Lower lobe of right lung (tissue), 2 donors: Measurements from ENCODE around the gene TMEM108. TPM values are rescaled to one million over a fixed set of nuclear protein-coding genes. Genes with fewer than 3 reads are reported as not detected.

Experiments
- ATAC-seq, 2 donors: fragments of 200-7000 bp; cut with Tn5 transposase; one replicate each; pipeline ENCODE4 v1.9.1; 2020 to 2022; ENCODE audit warnings: mild to moderate bottlenecking in 2 of 2, moderate library complexity in 2 of 2
- DNase-seq: peaks from one replicate; pipeline ENCODE4 v3.0.0-alpha.2; 2020
- H3K27ac ChIP-seq: fragments of 200-600 bp; one replicate; pipeline ENCODE4 v1.8.0; 2022
- H3K27me3 ChIP-seq: fragments of 200-600 bp; one replicate; pipeline ENCODE4 v1.8.0; 2022; ENCODE audit warnings: low read depth
- H3K36me3 ChIP-seq: fragments of 200-600 bp; one replicate; pipeline ENCODE4 v1.8.0; 2022; ENCODE audit warnings: mild to moderate bottlenecking
- H3K4me1 ChIP-seq: fragments of 200-600 bp; one replicate; pipeline ENCODE4 v1.8.0; 2022
- H3K4me3 ChIP-seq: fragments of 200-600 bp; one replicate; pipeline ENCODE4 v1.8.0; 2022; ENCODE audit warnings: mild to moderate bottlenecking
- H3K9me3 ChIP-seq: fragments of 200-600 bp; one replicate; pipeline ENCODE4 v1.8.0; 2022
- CTCF ChIP-seq: fragments of 200-600 bp; IDR thresholded peaks from one replicate; pipeline ENCODE4 v1.8.0; 2022; ENCODE audit warnings: antibody characterized with exemption, mild to moderate bottlenecking
- intact Hi-C: fragments of 100-400 bp; cut with DNase I; formaldehyde crosslinking; loops from one replicate; pipeline ENCODE4 v1.11.0; 2022
- total RNA-seq: library from RNA; stranded (reverse); fragmentation: NEBNext Ultra II Directional; extraction: Animal tissue kit (Norgen Biotek cat#: 25700); gene quantifications from one replicate; pipeline ENCODE4 v1.2.1, GENCODE V29; 2021
- donor health status: DM: no; HTN: yes; CAD: no; lungs with severe emphysema.

TMEM108 gene
- total RNA-seq, 1 donor from 2014 or later: 18.5 TPM

GRCh38 chr3:133259767-133260166 lies 221.6 kb downstream of the TMEM108 start:
- intact Hi-C loops: no loop called here
- no peaks in the 10 kb centered on the region for H3K36me3 ChIP-seq
- H3K27ac ChIP-seq: no peak overlapping the region
- H3K27me3 ChIP-seq: no peaks in the 10 kb centered on the region
- DNase-seq: no peak
- H3K4me3 ChIP-seq: no peak overlapping the region
- TF ChIP-seq CTCF: no peak
- H3K4me1 ChIP-seq: no peaks in the 10 kb centered on the region
- no peak for ATAC-seq
- H3K9me3 ChIP-seq: no peaks in the 10 kb centered on the region

GRCh38 chr3:133262333-133262732 lies 224.1 kb downstream of the TMEM108 start:
- Histone ChIP-seq H3K27me3 (no peaks in the 10 kb centered on the region), H3K36me3 (no peaks in the 10 kb centered on the region), H3K27ac (no peak overlapping the region), H3K4me1 (no peaks in the 10 kb centered on the region), H3K4me3 (no peak overlapping the region), H3K9me3 (no peaks in the 10 kb centered on the region)
- ATAC-seq (no peak), DNase-seq (no peak)
- no peak for TF ChIP-seq CTCF
- intact Hi-C loops: no loop called here

- Histone ChIP-seq H3K4me1 (peaks cover 5% of the 10 kb centered on the region), H3K36me3 (no peaks in the 10 kb centered on the region), H3K27me3 (no peaks in the 10 kb centered on the region), H3K4me3 (no peak overlapping the region), H3K27ac (no peak overlapping the region), H3K9me3 (no peaks in the 10 kb centered on the region)
- no peak for TF ChIP-seq CTCF
- DNase-seq (no peak), ATAC-seq (no peak)
- intact Hi-C loops: no loop called here
These were observed 226.7 kb downstream of the TMEM108 start for GRCh38 chr3:133264920-133265319.

GRCh38 chr3:133268726-133269134 lies 230.5 kb downstream of the TMEM108 start:
- Histone ChIP-seq H3K4me3 (no peak overlapping the region), H3K27ac (no peak overlapping the region), H3K9me3 (no peaks in the 10 kb centered on the region), H3K27me3 (no peaks in the 10 kb centered on the region), H3K36me3 (no peaks in the 10 kb centered on the region), H3K4me1 (peaks cover 5% of the 10 kb centered on the region)
- ATAC-seq: no peak
- no peak for TF ChIP-seq CTCF
- intact Hi-C loops: no loop called here
- DNase-seq: no peak

GRCh38 chr3:133269393-133269792 lies 231.2 kb downstream of the TMEM108 start:
- H3K9me3 ChIP-seq: no peaks in the 10 kb centered on the region
- peaks cover 5% of the 10 kb centered on the region for H3K4me1 ChIP-seq
- intact Hi-C loops: no loop called here
- ATAC-seq (no peak), DNase-seq (no peak)
- H3K36me3 ChIP-seq: no peaks in the 10 kb centered on the region
- no peaks in the 10 kb centered on the region for H3K27me3 ChIP-seq
- H3K27ac ChIP-seq: no peak overlapping the region
- TF ChIP-seq CTCF: no peak
- H3K4me3 ChIP-seq: no peak overlapping the region

- no peak for TF ChIP-seq CTCF
- intact Hi-C loops: no loop called here
- Histone ChIP-seq H3K4me1 (peaks cover 5% of the 10 kb centered on the region), H3K27me3 (no peaks in the 10 kb centered on the region), H3K9me3 (no peaks in the 10 kb centered on the region), H3K36me3 (no peaks in the 10 kb centered on the region), H3K27ac (no peak overlapping the region), H3K4me3 (no peak overlapping the region)
- DNase-seq (no peak), ATAC-seq (no peak)
These were observed 232.4 kb downstream of the TMEM108 start for GRCh38 chr3:133270631-133271030.
